ENCODE measurements around the gene CISD3. TPM values are rescaled to one million over a fixed set of nuclear protein-coding genes. Genes with fewer than 3 reads are reported as not detected.

Gene CISD3
- polyA plus RNA-seq (2013, experiment 1 of 2; ENCODE audit: insufficient read length): 22.8 TPM
- 25.3 TPM for polyA plus RNA-seq (2013, experiment 2 of 2; ENCODE audit: insufficient read length)

- peak; percentile 86 for DNase-seq
These were observed at the start of gene CISD3 for GRCh38 chr17:38729886-38730525. Gene CISD3 (plus strand): TSS chr17:38730341. CDS start chr17:38730359, 18 bp downstream.

DNA sequence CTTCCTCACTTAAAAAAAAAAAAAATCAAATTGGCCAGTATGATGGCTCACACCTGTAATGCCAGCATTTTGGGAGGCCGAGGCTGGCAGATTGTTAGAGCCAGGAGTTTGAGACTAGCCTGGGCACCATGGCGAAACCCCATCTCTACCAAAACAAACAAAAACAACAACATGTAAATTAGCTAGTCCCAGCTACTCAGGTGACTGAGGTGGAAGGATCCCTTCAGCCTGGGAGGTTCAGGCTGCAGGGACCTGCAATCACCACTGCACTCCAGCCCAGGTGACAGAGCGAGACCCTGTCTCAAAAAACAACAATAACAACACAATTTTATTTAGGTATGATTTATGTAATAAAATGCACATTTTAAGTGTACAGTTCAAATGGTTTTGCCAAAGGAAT lies 49.0 kb upstream of the CISD3 start:
- DNase-seq: no peak

- DNase-seq: no peak
These were observed 44.6 kb upstream of the CISD3 start for GRCh38 chr17:38685491-38685890.

GRCh38 chr17:38687286-38687685 lies 42.9 kb upstream of the CISD3 start:
- no peak for DNase-seq

DNA sequence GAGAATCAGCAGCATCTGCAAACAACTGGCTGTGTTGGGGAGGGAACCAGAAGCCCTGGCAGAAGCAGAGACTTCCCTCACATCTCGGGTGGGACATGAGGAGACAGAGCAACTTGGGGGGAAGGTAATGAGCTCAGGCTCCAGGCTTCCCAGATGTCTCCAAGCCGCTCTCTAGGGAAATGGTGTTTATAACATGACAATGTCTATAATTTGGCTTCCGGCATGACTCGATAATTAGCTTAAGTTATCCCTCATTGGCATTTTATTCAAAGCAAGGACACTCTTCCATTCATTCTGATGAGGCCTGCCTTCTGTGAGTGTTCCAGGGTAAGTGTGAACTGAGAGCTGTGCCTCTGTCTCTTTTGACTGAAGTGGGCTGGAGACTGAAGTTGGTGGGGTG lies 39.8 kb upstream of the CISD3 start:
- no peak for DNase-seq

- DNase-seq: no peak
These were observed 39.0 kb upstream of the CISD3 start for GRCh38 chr17:38691154-38691553.

DNA sequence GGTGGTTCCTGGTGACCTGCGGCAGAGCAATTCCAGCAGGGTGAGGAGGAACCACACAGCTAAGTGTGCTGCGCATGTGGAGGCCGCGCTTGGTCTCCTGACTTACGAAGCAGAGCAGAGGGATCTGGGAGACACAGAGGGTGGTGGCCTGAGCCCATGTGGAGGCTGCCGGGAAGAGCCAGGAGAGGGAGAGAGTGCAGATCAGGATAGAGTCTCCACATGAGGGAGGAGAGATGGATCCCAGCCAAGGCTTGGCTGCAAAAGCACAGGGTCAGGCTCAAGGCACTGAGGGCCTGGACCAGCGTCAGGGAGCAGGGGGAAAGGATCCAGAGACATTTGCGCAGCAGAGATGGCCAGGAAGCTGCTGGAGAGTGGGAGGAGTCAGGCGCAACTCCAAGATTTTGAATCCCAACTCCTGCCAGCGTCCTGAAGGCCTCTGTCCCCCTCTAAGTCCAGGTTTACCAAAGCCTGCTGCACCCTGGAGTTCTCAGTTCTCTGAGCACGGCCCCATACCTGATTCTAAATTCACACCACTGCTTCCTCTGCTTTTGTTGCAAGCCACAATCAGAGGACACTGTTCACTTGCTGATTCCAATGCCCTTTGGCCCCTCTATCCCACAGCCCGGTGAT lies 36.3 kb upstream of the CISD3 start:
- DNase-seq: peak; percentile 49

DNA sequence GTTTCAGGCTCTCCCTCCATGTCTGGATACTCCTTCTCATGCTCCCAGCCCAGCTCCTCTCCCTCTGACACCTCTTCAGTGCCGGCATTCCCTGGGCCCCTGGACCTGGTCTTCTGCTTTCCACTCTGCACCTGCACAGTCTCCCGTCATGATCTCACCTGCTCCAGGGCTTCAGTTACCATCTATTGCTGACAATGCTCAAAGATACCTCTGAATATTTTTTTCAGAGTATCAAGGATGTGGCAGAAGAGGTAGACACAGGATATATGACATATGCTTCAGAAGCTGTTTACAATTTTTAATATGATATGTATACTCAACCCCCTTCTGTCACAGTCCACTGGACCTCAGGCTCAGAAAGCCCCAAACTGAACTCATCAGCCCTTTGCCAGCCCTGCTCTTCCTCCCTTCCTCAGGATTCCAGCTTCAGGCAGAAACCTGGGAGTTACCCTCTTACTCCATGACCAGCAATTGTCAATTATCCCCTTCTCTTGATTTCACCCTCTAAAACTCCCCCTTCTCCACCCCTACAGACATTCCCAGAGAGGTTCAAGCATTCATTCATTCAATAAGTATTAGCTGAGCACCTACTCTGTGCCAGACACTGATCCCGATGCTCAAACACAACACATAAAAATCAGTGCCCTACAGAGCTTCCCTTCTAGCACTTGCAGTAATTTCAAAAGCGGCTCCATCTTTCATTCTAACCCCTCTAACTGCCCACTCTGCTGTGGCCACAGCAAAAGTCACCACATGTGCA lies 32.9 kb upstream of the CISD3 start:
- no peak for DNase-seq

- DNase-seq: no peak
These were observed 31.4 kb upstream of the CISD3 start for GRCh38 chr17:38698760-38699159.

GRCh38 chr17:38701504-38702165 lies 28.5 kb upstream of the CISD3 start:
- DNase-seq: peak; percentile 14

GRCh38 chr17:38702166-38702915 lies 27.8 kb upstream of the CISD3 start:
- peak; percentile 88 for DNase-seq

- no peak for DNase-seq
These were observed 27.0 kb upstream of the CISD3 start for GRCh38 chr17:38702916-38703741.

GRCh38 chr17:38703742-38704605 lies 26.2 kb upstream of the CISD3 start:
- DNase-seq: peak; percentile 31

- DNase-seq: peak; percentile 82
These were observed 25.3 kb upstream of the CISD3 start, which contains the start of gene MLLT6 for GRCh38 chr17:38704606-38705522. Gene MLLT6 (plus strand): TSS chr17:38705273. CDS start chr17:38705633, 360 bp downstream.

DNA sequence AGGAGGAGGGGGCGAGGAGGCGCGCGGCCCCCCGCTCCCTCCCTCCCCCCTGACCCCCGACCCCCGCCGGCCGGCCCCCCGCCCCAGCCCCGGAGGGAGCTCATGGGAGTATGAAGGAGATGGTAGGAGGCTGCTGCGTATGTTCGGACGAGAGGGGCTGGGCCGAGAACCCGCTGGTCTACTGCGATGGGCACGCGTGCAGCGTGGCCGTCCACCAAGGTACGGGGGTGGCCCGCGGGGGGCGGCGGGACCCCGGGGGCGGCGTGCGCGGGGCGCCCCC lies 24.7 kb upstream of the CISD3 start:
- DNase-seq: no peak

- DNase-seq: peak; percentile 30
These were observed 24.2 kb upstream of the CISD3 start for GRCh38 chr17:38705803-38706504.

DNA sequence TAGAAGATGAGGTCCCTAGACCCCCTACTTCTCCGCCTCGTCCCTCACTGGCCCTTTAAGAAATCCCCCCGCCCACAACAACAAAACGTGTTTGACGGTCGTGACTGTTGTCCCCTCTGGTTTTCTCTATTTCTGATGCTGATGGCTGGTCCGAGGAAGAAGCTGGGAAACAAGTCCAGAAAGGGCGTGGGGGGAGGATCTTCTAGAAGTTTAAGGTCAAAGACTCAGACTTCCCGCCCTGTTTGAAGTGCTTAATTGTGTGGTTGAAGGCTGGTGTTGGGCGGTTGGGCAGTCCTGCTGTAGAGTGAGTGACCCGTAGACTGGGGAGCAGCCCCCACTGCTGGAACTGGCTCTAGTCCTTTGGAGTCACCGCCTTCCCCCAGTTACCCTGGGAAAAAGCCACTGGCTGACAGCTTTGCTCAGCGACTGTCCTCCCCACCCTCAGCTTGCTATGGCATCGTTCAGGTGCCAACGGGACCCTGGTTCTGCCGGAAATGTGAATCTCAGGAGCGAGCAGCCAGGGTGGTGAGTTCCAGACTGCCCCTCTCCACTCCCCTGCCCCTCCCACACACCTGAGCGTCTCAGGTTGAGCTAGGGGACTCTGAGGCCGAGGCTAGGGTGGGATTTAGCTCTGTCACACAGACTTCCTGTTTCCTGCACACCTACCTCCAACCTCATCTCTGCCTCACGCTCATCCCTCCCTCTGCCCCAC lies 23.5 kb upstream of the CISD3 start:
- DNase-seq: no peak

Measured in fibroblast of skin of abdomen (primary cell).